Testis (tissue), 3 donors: Measurements from ENCODE around the gene SLX9. TPM values are rescaled to one million over a fixed set of nuclear protein-coding genes. Genes with fewer than 3 reads are reported as not detected.

Experiments used
- DNase-seq: peaks from one replicate; pipeline ENCODE4 v3.0.0-alpha.2; 2019
- H3K27ac ChIP-seq, 2 donors: fragments of 200-600 bp; sonication (generic); one replicate each; pipeline ENCODE4 v1.5.1; 2019
- H3K27me3 ChIP-seq: fragments of 200-600 bp; sonication (generic); one replicate; pipeline ENCODE4 v1.5.1; 2019
- H3K36me3 ChIP-seq: fragments of 200-600 bp; sonication (generic); one replicate; pipeline ENCODE4 v1.5.1; 2017; ENCODE audit warnings: low read depth; ENCODE audit errors: missing control alignments
- H3K4me1 ChIP-seq: fragments of 200-600 bp; sonication (generic); one replicate; pipeline ENCODE4 v1.5.1; 2019
- H3K4me3 ChIP-seq, 2 donors: fragments of 200-600 bp; sonication (generic); one replicate each; pipeline ENCODE4 v1.5.1; 2017 to 2019
- H3K9me3 ChIP-seq: fragments of 200-600 bp; sonication (generic); one replicate; pipeline ENCODE4 v1.5.1; 2017
- CTCF ChIP-seq, 3 experiments: fragments of 450-650 bp in 2 of 3; fragments of 200-600 bp in 1 of 3; sonication (generic) in 1 of 3; IDR thresholded peaks; one replicate each; pipeline ENCODE4 v1.5.1; 2016 to 2019; ENCODE audit warnings: antibody characterized with exemption in 3 of 3, mild to moderate bottlenecking in 2 of 3, moderate library complexity in 1 of 3
- POLR2A ChIP-seq: fragments of 450-650 bp; IDR thresholded peaks from one replicate; pipeline ENCODE4 v1.6.1; 2017; ENCODE audit warnings: antibody characterized with exemption, mild to moderate bottlenecking, moderate library complexity
- WGBS, 2 donors: methylation state at CpG; one replicate each; pipeline ENCODE4 v1.1.5; 2018; 5-methylcytosine and 5-hydroxymethylcytosine counted together
- intact Hi-C: fragments of 100-400 bp; cut with DNase I; formaldehyde crosslinking; loops from one replicate; pipeline ENCODE4 v1.15.1; 2023; ENCODE audit warnings: low total_unique reads
- polyA plus RNA-seq: library from polyadenylated mRNA; stranded (reverse); fragments of 350-450 nt; fragmentation: Illumina TruSeq; extraction: RNeasy Lipid Tissue Mini Kit (QIAGEN cat#74804); gene quantifications from one replicate; pipeline ENCODE4 v1.2.3, GENCODE V29; 2014; ENCODE audit warnings: low read depth, low replicate concordance; ENCODE audit not compliant: insufficient read depth
- total RNA-seq, 2 donors: library from RNA; depleted of rRNA; stranded (reverse); fragments of >200 nt; gene quantifications; one replicate each; pipeline ENCODE4 v1.2.3, GENCODE V29; 2016

Gene SLX9
- total and polyA plus RNA-seq, 3 donors from 2014 or later = 30.8 to 46.2 (median 31.9) TPM

GRCh38 chr21:44951186-44951915, 11.5 kb downstream of the SLX9 start:
- H3K36me3 ChIP-seq = no peaks in the 10 kb centered on the region
- DNase-seq = no peak
- H3K27ac ChIP-seq = no peak overlapping the region
- no peak for TF ChIP-seq CTCF (IDR thresholded peaks at IDR 0.05)
- no peak for TF ChIP-seq POLR2A
- no peak overlapping the region for H3K4me3 ChIP-seq
- WGBS, 2 donors = 92 to 98% methylated on average over 27 to 31 of the region's 31 CpGs
- no peaks in the 10 kb centered on the region for H3K27me3 ChIP-seq
- intact Hi-C loops = no loop called here
- H3K4me1 ChIP-seq = no peaks in the 10 kb centered on the region
- H3K9me3 ChIP-seq = no peaks in the 10 kb centered on the region

- Histone ChIP-seq H3K9me3 (no peaks in the 10 kb centered on the region), H3K27ac (no peak overlapping the region), H3K4me3 (no peak overlapping the region), H3K36me3 (no peaks in the 10 kb centered on the region), H3K4me1 (no peaks in the 10 kb centered on the region), H3K27me3 (no peaks in the 10 kb centered on the region)
- TF ChIP-seq CTCF (IDR thresholded peaks at IDR 0.05) = no peak
- no peak for TF ChIP-seq POLR2A
- 78 to 92% methylated on average over 11 to 24 of the region's 24 CpGs for WGBS, 2 donors
- intact Hi-C loops = no loop called here
- DNase-seq = no peak
Observed at GRCh38 chr21:44952116-44952928, 12.5 kb downstream of the SLX9 start.

GRCh38 chr21:44952929-44953627, 13.2 kb downstream of the SLX9 start:
- TF ChIP-seq CTCF (IDR thresholded peaks at IDR 0.05) = no peak
- TF ChIP-seq POLR2A = no peak
- H3K36me3 ChIP-seq = no peaks in the 10 kb centered on the region
- H3K27me3 ChIP-seq = no peaks in the 10 kb centered on the region
- no peak for DNase-seq
- H3K9me3 ChIP-seq = no peaks in the 10 kb centered on the region
- WGBS, 2 donors = 89 to 96% methylated on average over 3 to 25 of the region's 25 CpGs
- H3K27ac ChIP-seq = no peak overlapping the region
- peaks cover 5% of the 10 kb centered on the region for H3K4me1 ChIP-seq
- H3K4me3 ChIP-seq = no peak overlapping the region
- intact Hi-C loops = no loop called here

GRCh38 chr21:44953628-44954021, 13.8 kb downstream of the SLX9 start:
- TF ChIP-seq CTCF (IDR thresholded peaks at IDR 0.05) (no peak), POLR2A (no peak)
- no peak for DNase-seq
- Histone ChIP-seq H3K4me1 (peaks cover 10% of the 10 kb centered on the region), H3K27ac (no peak overlapping the region), H3K4me3 (no peak overlapping the region), H3K27me3 (no peaks in the 10 kb centered on the region), H3K9me3 (no peaks in the 10 kb centered on the region), H3K36me3 (no peaks in the 10 kb centered on the region)
- intact Hi-C loops = no loop called here
- WGBS, 2 donors = 89 to 97% methylated on average over 9 to 13 of the region's 13 CpGs
